ENCODE results near the gene XIRP2. TPM values are rescaled to one million over a fixed set of nuclear protein-coding genes. Genes with fewer than 3 reads are reported as not detected.

XIRP2 gene
- total and polyA plus RNA-seq, 2 of the 4 experiments (the other 2 are of a cell fraction): 0.05 to 0.18 TPM

DNA sequence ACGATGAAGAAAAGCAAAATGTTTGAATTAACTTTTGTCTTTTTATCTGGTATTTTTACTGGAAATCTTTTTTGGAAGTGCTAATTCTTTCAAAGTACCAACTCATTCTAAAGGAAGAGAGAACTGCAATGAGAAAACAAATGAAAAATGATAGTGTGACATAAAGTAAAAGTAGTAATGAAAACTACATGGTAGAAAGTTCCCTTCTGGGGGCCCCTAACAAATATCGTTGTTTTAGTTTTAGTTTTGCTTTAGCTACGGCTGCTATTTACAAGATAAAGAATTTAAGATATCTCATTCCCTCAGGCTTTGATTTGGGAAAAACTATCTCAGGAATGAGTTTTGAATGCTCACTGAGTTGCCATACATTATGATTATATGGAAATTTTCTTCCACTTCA, 161.4 kb downstream of the XIRP2 start:
- dilution Hi-C loops (cut with HindIII; ENCODE audit: low sequenced_read_pairs, unreplicated experiment): no loop called here
- no CpG with 5 or more reads among the region's 3 CpGs for WGBS, 2 experiments (ENCODE audit: extremely low coverage in 2 of 2, insufficient read length in 1 of 2)
- DNase-seq: no peak
- in situ Hi-C loops (cut with MboI; ENCODE audit: low sequenced_read_pairs): no loop called here
- POLR2A ChIA-PET (ENCODE audit: unreplicated experiment): interaction anchor here (0.8 kb wide), 1 partner anchor 13 kb away, joined by 3 read pairs; no protein-coding TSS in a partner anchor
- peak overlapping the region; percentile 68; the same call in 1 of the 2 replicates for H2BK120ac ChIP-seq (ENCODE audit: low read depth, low read length)
- H4K20me1 ChIP-seq (ENCODE audit: insufficient read depth, low read length): no peaks in the 10 kb centered on the region
- no peaks in the 10 kb centered on the region for H3K27me3 ChIP-seq (ENCODE audit: control insufficient read depth, insufficient read depth, low read length)
- peak overlapping the region; percentile 58 for H3K4me2 ChIP-seq (ENCODE audit: low read depth, low read length)
- no peak overlapping the region for H3K56ac ChIP-seq (ENCODE audit: extremely low read depth, insufficient read depth, low read length)
- ATAC-seq (ENCODE audit: low read depth): no peak
- no peak overlapping the region for H2AFZ ChIP-seq (replicated peaks; ENCODE audit: low read length, poor library complexity)
- H2AK9ac ChIP-seq (replicated peaks; ENCODE audit: low read depth, low read length, poor library complexity): no peak overlapping the region
- no peak overlapping the region for H2BK15ac ChIP-seq (ENCODE audit: low read depth, low read length)
- H3K14ac ChIP-seq (replicated peaks; ENCODE audit: low read depth, low read length): no peak overlapping the region
- no peaks in the 10 kb centered on the region for H3K4me1 ChIP-seq (ENCODE audit: control insufficient read depth, insufficient read depth, low read length)
- no peak overlapping the region for H3K18ac ChIP-seq (ENCODE audit: low read depth, low read length)
- no peaks in the 10 kb centered on the region for H3K9me3 ChIP-seq (ENCODE audit: control insufficient read depth, insufficient read depth, low read length)
- no peak overlapping the region for H3K4me3 ChIP-seq (ENCODE audit: insufficient read depth, low read depth, low read length)
- CTCF ChIA-PET: interaction anchor here (0.6 to 0.7 kb wide), 2 partner anchors 105 to 1111 kb away, joined by 3 read pairs; no protein-coding TSS in a partner anchor
- no peak overlapping the region for H4K8ac ChIP-seq (ENCODE audit: low read depth in 2 of 2, low read length in 2 of 2)
- no peaks in the 10 kb centered on the region for H3K36me3 ChIP-seq (ENCODE audit: control insufficient read depth, insufficient read depth, low read length)
- H2AK5ac ChIP-seq (ENCODE audit: low read depth, low read length): no peak overlapping the region
- no peaks in the 10 kb centered on the region for H3K79me1 ChIP-seq (ENCODE audit: low read depth in 1 of 2, low read length in 2 of 2)
- TF ChIP-seq CEBPB (IDR thresholded peaks at IDR 0.05; ENCODE audit: low read depth, low read length): no peak
- TF ChIP-seq, protein P1, sequence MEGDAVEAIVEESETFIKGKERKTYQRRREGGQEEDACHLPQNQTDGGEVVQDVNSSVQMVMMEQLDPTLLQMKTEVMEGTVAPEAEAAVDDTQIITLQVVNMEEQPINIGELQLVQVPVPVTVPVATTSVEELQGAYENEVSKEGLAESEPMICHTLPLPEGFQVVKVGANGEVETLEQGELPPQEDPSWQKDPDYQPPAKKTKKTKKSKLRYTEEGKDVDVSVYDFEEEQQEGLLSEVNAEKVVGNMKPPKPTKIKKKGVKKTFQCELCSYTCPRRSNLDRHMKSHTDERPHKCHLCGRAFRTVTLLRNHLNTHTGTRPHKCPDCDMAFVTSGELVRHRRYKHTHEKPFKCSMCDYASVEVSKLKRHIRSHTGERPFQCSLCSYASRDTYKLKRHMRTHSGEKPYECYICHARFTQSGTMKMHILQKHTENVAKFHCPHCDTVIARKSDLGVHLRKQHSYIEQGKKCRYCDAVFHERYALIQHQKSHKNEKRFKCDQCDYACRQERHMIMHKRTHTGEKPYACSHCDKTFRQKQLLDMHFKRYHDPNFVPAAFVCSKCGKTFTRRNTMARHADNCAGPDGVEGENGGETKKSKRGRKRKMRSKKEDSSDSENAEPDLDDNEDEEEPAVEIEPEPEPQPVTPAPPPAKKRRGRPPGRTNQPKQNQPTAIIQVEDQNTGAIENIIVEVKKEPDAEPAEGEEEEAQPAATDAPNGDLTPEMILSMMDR (conservative IDR thresholded peaks at IDR 0.05; ENCODE audit: low read depth, low read length): no peak
- TF ChIP-seq ELK1 (IDR thresholded peaks at IDR 0.05; ENCODE audit: borderline replicate concordance, low read depth, low read length): no peak
- TF ChIP-seq CHD1 (IDR thresholded peaks at IDR 0.05; ENCODE audit: low read depth, low read length): no peak
- no peak for TF ChIP-seq MAFK (IDR thresholded peaks at IDR 0.05; ENCODE audit: low read depth, low read length)
- no peak for TF ChIP-seq SMC3 (IDR thresholded peaks at IDR 0.05; ENCODE audit: low read depth, low read length)
- no peak for TF ChIP-seq MXI1 (IDR thresholded peaks at IDR 0.05; ENCODE audit: borderline replicate concordance, low read depth, low read length)
- TF ChIP-seq BHLHE40 (IDR thresholded peaks at IDR 0.05; ENCODE audit: low read depth, low read length): no peak
- TF ChIP-seq RFX5 (IDR thresholded peaks at IDR 0.05; ENCODE audit: low read depth, low read length): no peak
- TF ChIP-seq RAD21 (IDR thresholded peaks at IDR 0.05; ENCODE audit: low read length): no peak
- no peak for TF ChIP-seq FOS (IDR thresholded peaks at IDR 0.05; ENCODE audit: low read depth, low read length)
- no peak for TF ChIP-seq MAZ (IDR thresholded peaks at IDR 0.05; ENCODE audit: borderline replicate concordance, low read depth, low read length)
- no peak for TF ChIP-seq RCOR1 (IDR thresholded peaks at IDR 0.05; ENCODE audit: insufficient replicate concordance, low read length)
- TF ChIP-seq POLR2A (IDR thresholded peaks at IDR 0.05; ENCODE audit: low read depth, low read length): no peak
- TF ChIP-seq, protein P2, sequence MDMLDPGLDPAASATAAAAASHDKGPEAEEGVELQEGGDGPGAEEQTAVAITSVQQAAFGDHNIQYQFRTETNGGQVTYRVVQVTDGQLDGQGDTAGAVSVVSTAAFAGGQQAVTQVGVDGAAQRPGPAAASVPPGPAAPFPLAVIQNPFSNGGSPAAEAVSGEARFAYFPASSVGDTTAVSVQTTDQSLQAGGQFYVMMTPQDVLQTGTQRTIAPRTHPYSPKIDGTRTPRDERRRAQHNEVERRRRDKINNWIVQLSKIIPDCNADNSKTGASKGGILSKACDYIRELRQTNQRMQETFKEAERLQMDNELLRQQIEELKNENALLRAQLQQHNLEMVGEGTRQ (IDR thresholded peaks at IDR 0.05; ENCODE audit: low read depth, low read length): no peak
- no peak for TF ChIP-seq NFE2L2 (IDR thresholded peaks at IDR 0.05; ENCODE audit: low read depth, low read length)
- H3K4ac ChIP-seq (ENCODE audit: low read depth, low read length): no peak overlapping the region
- no peak overlapping the region for H3K27ac ChIP-seq (ENCODE audit: insufficient read depth, low read length)
- H4K5ac ChIP-seq (ENCODE audit: low read depth, low read length): no peak overlapping the region
- no peak overlapping the region for H2BK20ac ChIP-seq (ENCODE audit: low read depth, low read length)
- H2BK5ac ChIP-seq (ENCODE audit: low read depth, low read length, poor library complexity, severe bottlenecking): no peak overlapping the region
- BruUV-seq (replicated peaks): no TSS peak
- intact Hi-C loops (cut with micrococcal nuclease): loop anchor here (10.0 kb wide), 2 partner anchors 245 to 345 kb away; partner anchors contain the start of gene B3GALT1
- H3K9me1 ChIP-seq (ENCODE audit: insufficient read depth, low read length): no peaks in the 10 kb centered on the region
- no peak overlapping the region for H4K91ac ChIP-seq (ENCODE audit: insufficient read depth, low read depth, low read length)
- no peak overlapping the region for H3K9ac ChIP-seq (ENCODE audit: low read depth, low read length)
- no peak overlapping the region for H3K23ac ChIP-seq (ENCODE audit: low read depth, low read length)
